GM13976 (cell line): ENCODE data around the gene APLN.

Experiments
- DNase-seq: peaks from one replicate; pipeline ENCODE4 v3.0.0; 2012; ENCODE audit warnings: low spot score
- in situ Hi-C: fragments of 300-500 bp; cut with MboI; formaldehyde crosslinking; loops from one replicate; pipeline ENCODE4 v1.12.0; 2022; ENCODE audit warnings: low sequenced_read_pairs, mixed read lengths, inconsistent platforms; ENCODE audit not compliant: unreplicated experiment
- TF ChIP-seq, protein P1 (sequence below): IDR thresholded peaks from 2 replicates; pipeline ENCODE4 v1.5.1; 2012; ENCODE audit warnings: borderline replicate concordance, mild to moderate bottlenecking; ENCODE audit not compliant: insufficient read depth; ENCODE audit errors: extremely low read depth, missing control alignments, control extremely low read depth

The APLN gene

DNA sequence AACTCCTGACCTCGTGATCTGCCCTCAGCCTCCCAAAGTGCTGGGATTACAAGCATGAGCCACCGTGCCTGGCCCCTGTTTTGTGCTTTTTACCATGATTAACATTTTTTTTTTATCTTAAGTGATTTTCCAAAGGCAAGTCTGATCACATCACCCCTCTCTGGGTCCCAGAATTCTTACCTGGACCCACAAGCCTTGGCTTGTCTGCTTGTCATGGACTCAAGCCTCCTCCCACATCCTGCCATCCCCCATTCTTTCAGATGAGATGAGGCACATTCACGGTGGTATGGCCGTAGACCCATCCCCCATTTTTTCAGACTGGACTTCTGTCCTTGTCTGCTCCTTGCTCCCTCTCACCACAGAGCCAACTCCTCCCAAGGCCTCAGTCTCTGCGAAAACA, 55.3 kb downstream of the APLN start:
- DNase-seq: no peak
- TF ChIP-seq, protein P1, sequence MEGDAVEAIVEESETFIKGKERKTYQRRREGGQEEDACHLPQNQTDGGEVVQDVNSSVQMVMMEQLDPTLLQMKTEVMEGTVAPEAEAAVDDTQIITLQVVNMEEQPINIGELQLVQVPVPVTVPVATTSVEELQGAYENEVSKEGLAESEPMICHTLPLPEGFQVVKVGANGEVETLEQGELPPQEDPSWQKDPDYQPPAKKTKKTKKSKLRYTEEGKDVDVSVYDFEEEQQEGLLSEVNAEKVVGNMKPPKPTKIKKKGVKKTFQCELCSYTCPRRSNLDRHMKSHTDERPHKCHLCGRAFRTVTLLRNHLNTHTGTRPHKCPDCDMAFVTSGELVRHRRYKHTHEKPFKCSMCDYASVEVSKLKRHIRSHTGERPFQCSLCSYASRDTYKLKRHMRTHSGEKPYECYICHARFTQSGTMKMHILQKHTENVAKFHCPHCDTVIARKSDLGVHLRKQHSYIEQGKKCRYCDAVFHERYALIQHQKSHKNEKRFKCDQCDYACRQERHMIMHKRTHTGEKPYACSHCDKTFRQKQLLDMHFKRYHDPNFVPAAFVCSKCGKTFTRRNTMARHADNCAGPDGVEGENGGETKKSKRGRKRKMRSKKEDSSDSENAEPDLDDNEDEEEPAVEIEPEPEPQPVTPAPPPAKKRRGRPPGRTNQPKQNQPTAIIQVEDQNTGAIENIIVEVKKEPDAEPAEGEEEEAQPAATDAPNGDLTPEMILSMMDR: no peak
- in situ Hi-C loops: loop anchor here (25.0 kb wide), 1 partner anchor 1313 kb away; the partner anchor contains the start of gene ENOX2

DNA sequence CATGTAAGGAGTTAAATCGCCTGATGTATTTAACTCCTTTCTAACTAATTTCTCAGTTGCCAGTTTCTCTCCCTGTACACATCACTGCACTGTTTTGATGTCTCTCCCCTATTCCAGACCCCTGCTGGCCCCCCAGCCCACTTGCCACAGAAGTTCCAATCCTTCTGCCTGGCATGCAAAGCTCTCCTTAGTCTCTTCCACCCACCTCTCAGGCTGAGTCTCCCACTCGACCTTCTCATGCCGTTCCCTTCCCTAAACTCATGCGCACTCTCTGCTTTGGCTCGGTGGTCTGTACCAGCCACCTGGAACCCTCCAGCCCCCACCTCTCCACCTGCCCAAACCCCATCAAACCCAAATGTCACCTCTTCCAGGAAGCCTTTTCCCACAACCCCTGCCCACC, 56.9 kb downstream of the APLN start:
- in situ Hi-C loops: loop anchor here (25.0 kb wide), 1 partner anchor 1314 kb away; the partner anchor contains the start of gene ENOX2
- TF ChIP-seq, protein P1: no peak
- DNase-seq: no peak

DNA sequence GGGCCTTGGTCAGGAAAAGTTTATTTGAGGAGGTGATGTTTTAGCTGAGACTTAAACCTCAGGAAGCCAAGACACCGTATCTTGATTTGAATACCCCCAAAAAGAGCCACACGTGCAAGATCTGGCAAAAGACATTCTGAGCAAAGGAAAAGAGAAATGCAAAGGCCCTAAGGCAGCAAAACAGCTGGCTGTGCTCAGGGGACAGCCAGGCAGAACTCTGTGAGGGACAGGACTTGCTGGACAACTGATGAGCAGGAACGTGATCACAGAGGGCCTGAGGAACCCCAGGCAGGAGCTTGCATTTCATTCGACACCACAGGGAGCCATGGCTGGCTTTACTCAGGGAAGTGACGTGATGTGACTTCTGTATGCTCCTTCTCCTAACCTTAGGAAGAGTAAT, 58.7 kb downstream of the APLN start:
- TF ChIP-seq, protein P1: no peak
- DNase-seq: no peak
- in situ Hi-C loops: loop anchor here (25.0 kb wide), 1 partner anchor 1316 kb away; the partner anchor contains the start of gene ENOX2
